ENCODE measurements around the gene CDON. TPM values are rescaled to one million over a fixed set of nuclear protein-coding genes. Genes with fewer than 3 reads are reported as not detected.

CDON gene, protein sequence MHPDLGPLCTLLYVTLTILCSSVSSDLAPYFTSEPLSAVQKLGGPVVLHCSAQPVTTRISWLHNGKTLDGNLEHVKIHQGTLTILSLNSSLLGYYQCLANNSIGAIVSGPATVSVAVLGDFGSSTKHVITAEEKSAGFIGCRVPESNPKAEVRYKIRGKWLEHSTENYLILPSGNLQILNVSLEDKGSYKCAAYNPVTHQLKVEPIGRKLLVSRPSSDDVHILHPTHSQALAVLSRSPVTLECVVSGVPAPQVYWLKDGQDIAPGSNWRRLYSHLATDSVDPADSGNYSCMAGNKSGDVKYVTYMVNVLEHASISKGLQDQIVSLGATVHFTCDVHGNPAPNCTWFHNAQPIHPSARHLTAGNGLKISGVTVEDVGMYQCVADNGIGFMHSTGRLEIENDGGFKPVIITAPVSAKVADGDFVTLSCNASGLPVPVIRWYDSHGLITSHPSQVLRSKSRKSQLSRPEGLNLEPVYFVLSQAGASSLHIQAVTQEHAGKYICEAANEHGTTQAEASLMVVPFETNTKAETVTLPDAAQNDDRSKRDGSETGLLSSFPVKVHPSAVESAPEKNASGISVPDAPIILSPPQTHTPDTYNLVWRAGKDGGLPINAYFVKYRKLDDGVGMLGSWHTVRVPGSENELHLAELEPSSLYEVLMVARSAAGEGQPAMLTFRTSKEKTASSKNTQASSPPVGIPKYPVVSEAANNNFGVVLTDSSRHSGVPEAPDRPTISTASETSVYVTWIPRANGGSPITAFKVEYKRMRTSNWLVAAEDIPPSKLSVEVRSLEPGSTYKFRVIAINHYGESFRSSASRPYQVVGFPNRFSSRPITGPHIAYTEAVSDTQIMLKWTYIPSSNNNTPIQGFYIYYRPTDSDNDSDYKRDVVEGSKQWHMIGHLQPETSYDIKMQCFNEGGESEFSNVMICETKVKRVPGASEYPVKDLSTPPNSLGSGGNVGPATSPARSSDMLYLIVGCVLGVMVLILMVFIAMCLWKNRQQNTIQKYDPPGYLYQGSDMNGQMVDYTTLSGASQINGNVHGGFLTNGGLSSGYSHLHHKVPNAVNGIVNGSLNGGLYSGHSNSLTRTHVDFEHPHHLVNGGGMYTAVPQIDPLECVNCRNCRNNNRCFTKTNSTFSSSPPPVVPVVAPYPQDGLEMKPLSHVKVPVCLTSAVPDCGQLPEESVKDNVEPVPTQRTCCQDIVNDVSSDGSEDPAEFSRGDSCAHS (N-terminal part only)
- 1.3 and 12.1 TPM in 2 replicates for total RNA-seq

GRCh38 chr11:126062679-126063506, at the start of gene CDON:
CDON (minus strand) TSS chr11:126062866; CDS start chr11:126023476, 39,390 bp downstream.

GRCh38 chr11:125945797-125946520, 116.7 kb downstream of the CDON start, which contains the start of gene VSIG10L2:
VSIG10L2 (plus strand) TSS chr11:125946044; CDS start chr11:125946056, 12 bp downstream.

Other genes with a start within 250 kb of the CDON start
- gene PATE4, start 229.6 kb downstream of the CDON start, total RNA-seq: not detected in 2 replicates
- 4.4 and 8.3 TPM in 2 replicates for gene HYLS1, start 175.2 kb downstream of the CDON start, total RNA-seq
- gene PUS3, start 159.7 kb downstream of the CDON start, total RNA-seq: 8.1 and 22.2 TPM in 2 replicates
- gene DDX25, start 158.4 kb downstream of the CDON start, total RNA-seq: not detected in 2 replicates
- not detected in 2 replicates for gene VSIG10L2, start 116.8 kb downstream of the CDON start, total RNA-seq
- 14.5 and 25.2 TPM in 2 replicates for gene RPUSD4, start 148.8 kb upstream of the CDON start, total RNA-seq
- 10.3 and 16.0 TPM in 2 replicates for gene FAM118B, start 148.9 kb upstream of the CDON start, total RNA-seq
- gene SRPRA, start 206.0 kb upstream of the CDON start, total RNA-seq: 75.1 and 112 TPM in 2 replicates
- gene FOXRED1, start 206.3 kb upstream of the CDON start, total RNA-seq: 20.7 and 25.9 TPM in 2 replicates
- 3.5 and 5.0 TPM in 2 replicates for gene TIRAP, start 220.2 kb upstream of the CDON start, total RNA-seq
- 13.1 and 22.1 TPM in 2 replicates for gene DCPS, start 241.2 kb upstream of the CDON start, total RNA-seq

Data from epithelial cell of alveolus of lung (primary cell).